ENCODE data around the gene MINDY4B. TPM values are rescaled to one million over a fixed set of nuclear protein-coding genes. Genes with fewer than 3 reads are reported as not detected.

The MINDY4B gene
- total and polyA plus RNA-seq, 2 experiments from 2014 or later, result not detected

DNA sequence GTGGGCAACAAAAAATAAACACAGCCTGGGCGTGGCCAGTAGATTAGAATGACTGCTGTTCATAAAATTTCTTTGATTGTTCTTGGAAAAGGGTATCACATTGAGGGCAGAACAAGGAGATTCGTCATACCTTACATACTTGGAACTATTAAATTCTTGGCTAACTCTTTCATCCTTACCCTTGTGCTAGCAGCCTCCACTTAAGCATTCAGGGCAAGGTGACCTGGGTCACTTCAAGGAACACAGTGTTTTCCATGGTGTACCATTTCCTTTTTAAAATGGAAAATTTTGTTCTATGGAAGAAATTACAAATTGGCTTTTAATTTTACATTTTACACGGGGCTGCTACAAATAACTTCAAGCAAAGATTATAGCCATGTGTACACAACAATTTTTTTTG, 60.8 kb downstream of the MINDY4B start:
- Histone ChIP-seq H4K20me1 (replicated peaks; ENCODE audit: insufficient read depth) (no peaks in the 10 kb centered on the region), H3F3A (replicated peaks; ENCODE audit: low read depth) (no peaks in the 10 kb centered on the region), H3K36me3 (ENCODE audit: insufficient read depth) (no peaks in the 10 kb centered on the region), H2AFZ (peak overlapping the region; percentile 67; the same call in 1 of the 2 replicates), H3K9me2 (ENCODE audit: insufficient read depth) (peaks cover 7% of the 10 kb centered on the region; the same call in 1 of the 2 replicates), H3K27me3 (ENCODE audit: insufficient read depth) (peaks cover 12% of the 10 kb centered on the region), H3K4me1 (ENCODE audit: insufficient read depth) (peaks cover 30% of the 10 kb centered on the region), H3K79me2 (replicated peaks; ENCODE audit: insufficient read depth) (no peaks in the 10 kb centered on the region), H3K4me2 (no peak overlapping the region), H3K27ac (ENCODE audit: low read depth) (no peak overlapping the region), H3K4me3 (no peak overlapping the region)
- no peaks in the 10 kb centered on the region for H3K9me3 Mint-ChIP-seq
- H3K4me3 Mint-ChIP-seq, result no peak overlapping the region
- DNase-seq (ENCODE audit: low spot score) (no peak), ATAC-seq (no peak)
- 0 out of 3 replicates have a peak, but pooled peaks cover under 1% of the 10 kb centered on the region for H3K36me3 Mint-ChIP-seq (ENCODE audit: low read depth)
- H3K27me3 Mint-ChIP-seq (ENCODE audit: insufficient read depth, low read depth, poor library complexity), result peaks cover 15% of the 10 kb centered on the region
- peaks cover 23% of the 10 kb centered on the region for H3K4me1 Mint-ChIP-seq
- no peak overlapping the region for H3K27ac Mint-ChIP-seq
- TF ChIP-seq, protein P1, sequence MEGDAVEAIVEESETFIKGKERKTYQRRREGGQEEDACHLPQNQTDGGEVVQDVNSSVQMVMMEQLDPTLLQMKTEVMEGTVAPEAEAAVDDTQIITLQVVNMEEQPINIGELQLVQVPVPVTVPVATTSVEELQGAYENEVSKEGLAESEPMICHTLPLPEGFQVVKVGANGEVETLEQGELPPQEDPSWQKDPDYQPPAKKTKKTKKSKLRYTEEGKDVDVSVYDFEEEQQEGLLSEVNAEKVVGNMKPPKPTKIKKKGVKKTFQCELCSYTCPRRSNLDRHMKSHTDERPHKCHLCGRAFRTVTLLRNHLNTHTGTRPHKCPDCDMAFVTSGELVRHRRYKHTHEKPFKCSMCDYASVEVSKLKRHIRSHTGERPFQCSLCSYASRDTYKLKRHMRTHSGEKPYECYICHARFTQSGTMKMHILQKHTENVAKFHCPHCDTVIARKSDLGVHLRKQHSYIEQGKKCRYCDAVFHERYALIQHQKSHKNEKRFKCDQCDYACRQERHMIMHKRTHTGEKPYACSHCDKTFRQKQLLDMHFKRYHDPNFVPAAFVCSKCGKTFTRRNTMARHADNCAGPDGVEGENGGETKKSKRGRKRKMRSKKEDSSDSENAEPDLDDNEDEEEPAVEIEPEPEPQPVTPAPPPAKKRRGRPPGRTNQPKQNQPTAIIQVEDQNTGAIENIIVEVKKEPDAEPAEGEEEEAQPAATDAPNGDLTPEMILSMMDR (conservative IDR thresholded peaks at IDR 0.05; ENCODE audit: low read depth in 2 of 2), result no peak
- TF ChIP-seq NANOG (IDR thresholded peaks at IDR 0.05; ENCODE audit: borderline replicate concordance), result no peak
- no peak for TF ChIP-seq EZH2phosphoT487 (IDR thresholded peaks at IDR 0.05; ENCODE audit: unreplicated experiment)
- TF ChIP-seq CREB1 (CRISPR knock-in tag; IDR thresholded peaks at IDR 0.05; ENCODE audit: low read depth), result no peak
- no peak for TF ChIP-seq STAT1 (IDR thresholded peaks at IDR 0.05; ENCODE audit: unreplicated experiment)
- TF ChIP-seq, protein P2, sequence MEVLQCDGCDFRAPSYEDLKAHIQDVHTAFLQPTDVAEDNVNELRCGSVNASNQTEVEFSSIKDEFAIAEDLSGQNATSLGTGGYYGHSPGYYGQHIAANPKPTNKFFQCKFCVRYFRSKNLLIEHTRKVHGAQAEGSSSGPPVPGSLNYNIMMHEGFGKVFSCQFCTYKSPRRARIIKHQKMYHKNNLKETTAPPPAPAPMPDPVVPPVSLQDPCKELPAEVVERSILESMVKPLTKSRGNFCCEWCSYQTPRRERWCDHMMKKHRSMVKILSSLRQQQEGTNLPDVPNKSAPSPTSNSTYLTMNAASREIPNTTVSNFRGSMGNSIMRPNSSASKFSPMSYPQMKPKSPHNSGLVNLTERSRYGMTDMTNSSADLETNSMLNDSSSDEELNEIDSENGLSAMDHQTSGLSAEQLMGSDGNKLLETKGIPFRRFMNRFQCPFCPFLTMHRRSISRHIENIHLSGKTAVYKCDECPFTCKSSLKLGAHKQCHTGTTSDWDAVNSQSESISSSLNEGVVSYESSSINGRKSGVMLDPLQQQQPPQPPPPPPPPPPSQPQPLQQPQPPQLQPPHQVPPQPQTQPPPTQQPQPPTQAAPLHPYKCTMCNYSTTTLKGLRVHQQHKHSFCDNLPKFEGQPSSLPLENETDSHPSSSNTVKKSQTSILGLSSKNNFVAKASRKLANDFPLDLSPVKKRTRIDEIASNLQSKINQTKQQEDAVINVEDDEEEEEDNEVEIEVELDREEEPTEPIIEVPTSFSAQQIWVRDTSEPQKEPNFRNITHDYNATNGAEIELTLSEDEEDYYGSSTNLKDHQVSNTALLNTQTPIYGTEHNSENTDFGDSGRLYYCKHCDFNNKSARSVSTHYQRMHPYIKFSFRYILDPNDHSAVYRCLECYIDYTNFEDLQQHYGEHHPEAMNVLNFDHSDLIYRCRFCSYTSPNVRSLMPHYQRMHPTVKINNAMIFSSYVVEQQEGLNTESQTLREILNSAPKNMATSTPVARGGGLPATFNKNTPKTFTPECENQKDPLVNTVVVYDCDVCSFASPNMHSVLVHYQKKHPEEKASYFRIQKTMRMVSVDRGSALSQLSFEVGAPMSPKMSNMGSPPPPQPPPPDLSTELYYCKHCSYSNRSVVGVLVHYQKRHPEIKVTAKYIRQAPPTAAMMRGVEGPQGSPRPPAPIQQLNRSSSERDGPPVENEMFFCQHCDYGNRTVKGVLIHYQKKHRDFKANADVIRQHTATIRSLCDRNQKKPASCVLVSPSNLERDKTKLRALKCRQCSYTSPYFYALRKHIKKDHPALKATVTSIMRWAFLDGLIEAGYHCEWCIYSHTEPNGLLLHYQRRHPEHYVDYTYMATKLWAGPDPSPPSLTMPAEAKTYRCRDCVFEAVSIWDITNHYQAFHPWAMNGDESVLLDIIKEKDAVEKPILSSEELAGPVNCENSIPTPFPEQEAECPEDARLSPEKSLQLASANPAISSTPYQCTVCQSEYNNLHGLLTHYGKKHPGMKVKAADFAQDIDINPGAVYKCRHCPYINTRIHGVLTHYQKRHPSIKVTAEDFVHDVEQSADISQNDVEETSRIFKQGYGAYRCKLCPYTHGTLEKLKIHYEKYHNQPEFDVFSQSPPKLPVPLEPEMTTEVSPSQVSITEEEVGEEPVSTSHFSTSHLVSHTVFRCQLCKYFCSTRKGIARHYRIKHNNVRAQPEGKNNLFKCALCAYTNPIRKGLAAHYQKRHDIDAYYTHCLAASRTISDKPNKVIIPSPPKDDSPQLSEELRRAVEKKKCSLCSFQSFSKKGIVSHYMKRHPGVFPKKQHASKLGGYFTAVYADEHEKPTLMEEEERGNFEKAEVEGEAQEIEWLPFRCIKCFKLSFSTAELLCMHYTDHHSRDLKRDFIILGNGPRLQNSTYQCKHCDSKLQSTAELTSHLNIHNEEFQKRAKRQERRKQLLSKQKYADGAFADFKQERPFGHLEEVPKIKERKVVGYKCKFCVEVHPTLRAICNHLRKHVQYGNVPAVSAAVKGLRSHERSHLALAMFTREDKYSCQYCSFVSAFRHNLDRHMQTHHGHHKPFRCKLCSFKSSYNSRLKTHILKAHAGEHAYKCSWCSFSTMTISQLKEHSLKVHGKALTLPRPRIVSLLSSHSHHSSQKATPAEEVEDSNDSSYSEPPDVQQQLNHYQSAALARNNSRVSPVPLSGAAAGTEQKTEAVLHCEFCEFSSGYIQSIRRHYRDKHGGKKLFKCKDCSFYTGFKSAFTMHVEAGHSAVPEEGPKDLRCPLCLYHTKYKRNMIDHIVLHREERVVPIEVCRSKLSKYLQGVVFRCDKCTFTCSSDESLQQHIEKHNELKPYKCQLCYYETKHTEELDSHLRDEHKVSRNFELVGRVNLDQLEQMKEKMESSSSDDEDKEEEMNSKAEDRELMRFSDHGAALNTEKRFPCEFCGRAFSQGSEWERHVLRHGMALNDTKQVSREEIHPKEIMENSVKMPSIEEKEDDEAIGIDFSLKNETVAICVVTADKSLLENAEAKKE (CRISPR knock-in tag; IDR thresholded peaks at IDR 0.05), result no peak

Measured in GM23338 (cell line).